EL (cell line): ENCODE results near the gene USH2A.

ENCODE experiments used
- DNase-seq: peaks from one replicate; pipeline ENCODE4 v3.0.0-alpha.2; 2016

USH2A gene

GRCh38 chr1:215765833-215766232, 657.4 kb downstream of the USH2A start:
- no peak for DNase-seq

- no peak for DNase-seq
These were observed 661.8 kb downstream of the USH2A start for GRCh38 chr1:215761446-215761845.

DNA sequence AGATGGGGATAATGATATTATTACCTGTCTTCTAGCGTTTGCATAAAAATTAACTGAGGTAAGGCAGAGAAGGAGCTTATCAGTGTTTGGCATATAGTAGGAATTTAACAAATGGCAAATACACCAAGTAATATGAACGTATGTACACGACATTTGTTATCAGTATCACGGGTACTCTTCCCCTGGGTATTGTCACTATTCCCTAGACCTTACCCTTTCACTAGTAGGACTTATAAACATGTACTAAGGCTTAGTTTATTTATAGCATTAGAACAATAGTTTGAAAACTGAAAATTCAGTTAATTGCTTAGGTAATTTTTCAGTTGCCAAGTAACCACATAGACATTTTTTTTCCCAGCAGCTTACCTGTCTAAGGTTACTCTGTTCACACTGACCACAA, 669.1 kb downstream of the USH2A start:
- no peak for DNase-seq

DNA sequence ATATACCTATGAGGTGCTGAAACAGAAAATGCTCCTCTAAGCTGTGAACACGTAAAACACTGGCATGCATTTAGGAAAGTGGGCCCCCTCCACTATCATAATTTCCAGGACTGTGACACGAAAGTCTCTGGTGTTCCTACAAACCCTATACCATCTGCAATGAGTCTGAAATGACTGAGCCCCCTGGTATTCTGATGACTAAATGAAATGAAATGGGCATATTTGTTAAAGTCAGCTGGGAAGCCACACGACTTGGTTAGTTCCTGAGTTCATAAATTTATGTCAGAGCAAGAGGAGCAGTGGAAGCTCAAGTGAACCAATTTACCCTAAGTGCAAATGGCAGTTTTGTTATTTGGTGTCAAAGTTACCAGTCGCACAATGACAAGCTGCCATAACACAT, 673.8 kb downstream of the USH2A start:
- DNase-seq = peak; percentile 94

DNA sequence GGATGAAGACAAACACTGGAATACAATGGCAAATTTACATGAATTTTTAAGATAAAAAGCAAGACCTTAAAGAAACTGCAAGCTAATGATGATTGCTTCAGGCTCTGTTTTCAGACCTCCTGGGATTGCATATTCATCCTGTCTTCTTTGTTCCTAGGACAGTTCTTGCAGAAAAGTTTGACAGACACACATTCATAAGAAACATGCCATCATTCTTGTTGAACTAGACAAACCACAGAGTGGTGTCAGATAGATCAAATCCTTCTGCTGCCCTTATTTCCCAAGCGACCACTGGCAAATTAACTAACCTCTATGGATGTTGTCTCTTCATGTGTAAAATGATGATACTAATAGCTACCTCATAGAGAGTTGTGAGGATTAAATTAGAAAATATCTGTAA, 674.8 kb downstream of the USH2A start:
- no peak for DNase-seq

- DNase-seq = peak; percentile 44
These were observed 678.8 kb downstream of the USH2A start for GRCh38 chr1:215744419-215744818.

DNA sequence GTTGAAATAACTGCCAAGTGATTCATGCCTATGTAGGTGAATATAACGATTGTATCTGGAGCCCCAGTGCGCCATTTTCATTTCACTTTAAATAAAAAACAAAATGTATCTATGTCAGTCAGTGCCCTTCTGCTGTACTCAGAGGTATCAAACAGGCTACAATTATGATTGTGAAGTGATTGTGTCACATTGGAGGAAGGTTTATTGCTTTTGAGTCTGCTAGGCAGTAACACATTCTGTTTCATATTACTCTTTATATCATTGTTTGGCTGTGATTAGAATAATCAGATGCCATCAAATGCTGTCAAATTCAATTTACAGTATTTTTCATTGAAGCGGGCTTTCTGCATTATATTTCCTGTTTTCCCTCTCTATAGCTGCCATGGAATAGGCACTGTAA, 684.2 kb downstream of the USH2A start:
- DNase-seq = no peak

GRCh38 chr1:215731699-215732098, 691.5 kb downstream of the USH2A start:
- no peak for DNase-seq

GRCh38 chr1:215730600-215730999, 692.6 kb downstream of the USH2A start:
- no peak for DNase-seq

DNA sequence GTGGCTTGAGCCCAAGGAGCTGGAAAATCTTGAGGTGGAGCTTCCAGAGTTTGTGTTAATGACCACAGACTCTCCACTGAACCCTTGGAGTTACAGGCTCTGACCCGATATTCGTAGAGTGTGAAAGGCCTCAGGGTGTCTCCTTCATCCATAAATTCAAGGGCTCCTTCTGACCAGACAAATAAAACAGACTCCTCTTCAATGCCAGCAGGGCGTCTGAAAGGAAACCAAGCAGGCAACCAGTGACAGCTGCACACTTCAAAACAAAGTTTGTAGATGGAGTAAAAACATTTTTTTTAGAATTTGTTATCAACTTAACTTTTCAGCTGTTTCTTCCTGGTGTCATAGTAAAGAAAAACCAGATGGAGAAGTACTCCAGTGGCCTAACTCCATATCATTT, 695.1 kb downstream of the USH2A start:
- no peak for DNase-seq

DNA sequence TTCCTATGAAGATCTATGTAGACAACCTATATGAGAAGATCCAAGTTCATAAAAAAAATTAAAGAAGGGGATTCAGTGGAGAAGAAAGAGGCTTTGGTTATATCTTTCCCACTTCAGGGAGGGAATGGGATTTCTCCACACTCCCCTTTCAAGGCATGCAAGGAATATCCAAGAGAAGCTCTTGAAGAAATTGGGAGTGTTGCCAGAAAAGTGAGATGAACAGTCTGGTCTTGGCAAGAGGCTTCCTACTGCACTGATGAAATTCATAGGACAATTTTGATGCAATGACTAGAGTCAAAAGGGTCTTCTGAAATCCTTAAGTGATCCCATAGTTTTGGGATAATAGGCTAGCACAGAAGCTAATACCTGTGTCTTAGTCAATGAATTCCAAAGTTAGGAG, 703.1 kb downstream of the USH2A start:
- no peak for DNase-seq

- peak; percentile 62 for DNase-seq
These were observed 703.7 kb downstream of the USH2A start for GRCh38 chr1:215719552-215719951.

DNA sequence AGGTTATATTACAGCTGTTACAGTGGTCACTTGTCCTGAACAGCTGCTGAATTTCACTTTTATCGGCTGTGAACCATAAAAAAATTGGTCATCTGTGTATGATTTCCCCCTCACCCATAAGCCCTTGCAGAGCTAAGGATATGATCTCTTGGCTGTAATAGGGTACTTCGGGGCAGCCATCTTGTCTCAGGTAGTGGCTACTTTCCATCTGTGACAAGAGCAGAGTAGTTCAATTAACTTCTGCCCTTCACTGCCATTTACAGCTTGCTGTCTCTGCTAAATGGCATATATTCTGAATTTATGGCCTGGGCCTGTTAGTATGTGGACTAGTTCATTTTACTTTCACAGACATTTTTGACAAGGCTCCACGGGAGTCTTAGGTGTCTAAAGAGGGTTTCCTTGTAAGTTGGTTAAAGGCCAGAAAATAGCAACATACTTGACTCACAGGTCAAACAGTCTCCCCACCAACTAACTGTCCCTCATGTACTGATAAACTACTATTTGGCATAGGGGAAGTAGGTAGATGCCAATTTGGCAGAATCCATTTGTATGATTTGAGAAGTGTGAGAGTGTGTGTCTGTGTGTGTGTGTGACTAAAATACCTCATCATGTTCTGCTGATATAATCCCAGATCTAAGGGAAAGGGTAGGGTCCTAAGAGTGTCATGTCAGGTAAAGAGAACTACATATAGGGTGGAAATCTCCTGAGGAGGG, 704.5 kb downstream of the USH2A start:
- DNase-seq = peak; percentile 23

DNA sequence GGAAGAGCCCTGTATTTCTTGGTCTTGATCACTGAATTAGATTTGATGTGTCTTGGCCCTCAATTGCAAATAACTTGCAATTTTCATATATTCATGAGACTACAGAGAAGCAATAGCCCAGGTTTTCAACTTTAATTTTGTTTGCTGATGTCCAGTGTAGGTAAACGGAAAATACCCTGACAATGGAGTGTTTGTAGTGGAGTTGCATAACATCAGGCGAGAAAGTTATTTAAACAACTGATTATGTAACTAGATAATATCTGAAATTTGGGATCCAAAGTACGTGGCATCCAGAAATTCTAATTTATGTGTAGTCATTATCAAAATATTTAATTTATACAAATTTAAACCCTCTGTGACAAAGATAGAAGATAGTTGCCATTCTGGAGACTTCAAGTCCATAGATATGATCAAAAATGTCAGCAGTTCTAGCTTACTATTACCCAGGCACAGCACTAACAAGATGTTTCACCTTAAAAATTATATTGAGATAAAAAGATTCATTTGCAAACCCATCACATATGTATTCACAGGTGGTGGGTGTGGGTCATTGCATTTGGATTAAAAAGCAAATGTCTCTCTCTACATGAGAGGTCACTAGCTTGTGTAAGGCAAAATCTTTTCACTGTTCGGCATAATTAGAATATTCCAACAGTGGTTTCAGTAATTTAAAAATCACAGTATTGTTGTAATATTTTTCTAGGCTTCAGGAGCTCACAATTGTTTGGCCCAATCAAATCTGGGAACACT, 705.4 kb downstream of the USH2A start:
- no peak for DNase-seq

GRCh38 chr1:215710899-215711225, 712.4 kb downstream of the USH2A start:
- DNase-seq = no peak

- peak; percentile 75 for DNase-seq
These were observed 713.0 kb downstream of the USH2A start for GRCh38 chr1:215710036-215710898.

GRCh38 chr1:215704089-215704860, 719.0 kb downstream of the USH2A start:
- peak; percentile 38 for DNase-seq

GRCh38 chr1:215682232-215682631, 741.0 kb downstream of the USH2A start:
- no peak for DNase-seq

- DNase-seq = no peak
These were observed 742.2 kb downstream of the USH2A start for GRCh38 chr1:215681041-215681440.

GRCh38 chr1:215679231-215679630, 744.0 kb downstream of the USH2A start:
- no peak for DNase-seq

DNA sequence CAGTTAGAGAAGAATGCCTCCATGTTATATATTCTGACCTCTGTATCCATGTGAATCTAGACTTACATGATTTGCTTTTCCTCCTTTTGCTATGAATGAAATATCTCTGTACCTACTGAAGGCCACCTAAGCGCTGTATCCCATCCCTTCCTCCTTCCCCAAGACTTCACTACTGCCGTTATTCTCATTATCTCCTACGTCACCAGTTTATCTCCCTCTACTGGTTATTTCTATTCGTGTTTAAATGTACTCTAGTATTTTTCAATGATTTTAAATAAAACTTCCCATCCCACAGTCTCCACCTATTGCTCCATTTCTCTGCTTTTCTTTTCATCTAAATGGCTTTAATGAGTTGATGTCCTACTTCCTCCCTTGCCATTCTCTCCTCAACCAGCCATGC, 746.1 kb downstream of the USH2A start:
- no peak for DNase-seq

GRCh38 chr1:215673943-215674342, 749.3 kb downstream of the USH2A start:
- no peak for DNase-seq

DNA sequence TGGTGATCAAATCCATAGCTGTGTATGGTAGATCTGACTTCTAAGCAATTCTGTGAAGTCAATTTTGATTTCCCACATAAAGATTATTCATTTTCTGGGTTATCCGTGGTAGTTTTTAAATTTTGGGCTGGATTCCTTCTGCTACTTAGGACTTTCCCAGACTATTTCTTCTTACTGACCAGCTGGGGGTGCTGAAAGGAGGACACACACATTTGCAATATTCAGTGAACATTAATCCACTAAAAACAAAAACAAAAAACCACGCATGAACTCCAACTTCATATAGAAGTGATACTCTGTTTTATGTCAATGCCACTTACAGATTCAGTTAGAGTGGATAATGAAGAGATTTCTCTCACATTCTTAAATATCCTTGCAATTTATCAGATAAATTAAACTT, 750.8 kb downstream of the USH2A start:
- no peak for DNase-seq
